GM18858 (cell line): ENCODE measurements around the gene ADAM8.
"Not testable (repeated sequence)": the region's sequence is repeated elsewhere in the genome, so short reads cannot be mapped to it uniquely, and the experiment has no call there.

Experiments used
- ATAC-seq: cut with Tn5 transposase; IDR thresholded peaks from one replicate; pipeline ENCODE4 v1.9.1; 2021; ENCODE audit not compliant: unreplicated experiment

ADAM8 gene

DNA sequence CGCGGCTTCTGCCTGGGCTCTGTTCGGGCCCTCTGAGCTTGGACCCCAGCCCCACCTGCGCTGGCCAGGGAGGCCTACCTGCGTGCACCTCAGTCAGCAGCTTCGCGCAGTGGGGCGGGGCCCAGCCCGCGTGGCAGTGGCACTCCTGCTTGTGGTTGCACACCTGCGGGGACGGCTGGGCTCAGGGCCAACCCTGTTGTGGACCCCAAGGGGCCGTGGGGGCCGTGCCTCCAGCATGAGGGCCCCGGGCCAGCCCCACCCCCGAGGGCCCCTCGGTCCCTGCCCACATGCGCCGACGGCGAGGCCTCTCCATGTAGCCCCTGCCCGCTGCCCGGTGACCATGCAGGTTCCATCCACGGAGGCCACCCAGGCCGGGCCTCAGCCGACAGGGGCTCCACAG lies 7.3 kb downstream of the ADAM8 start:
- ATAC-seq: no peak

GRCh38 chr10:133268532-133268931 lies 8.1 kb downstream of the ADAM8 start:
- no peak for ATAC-seq

DNA sequence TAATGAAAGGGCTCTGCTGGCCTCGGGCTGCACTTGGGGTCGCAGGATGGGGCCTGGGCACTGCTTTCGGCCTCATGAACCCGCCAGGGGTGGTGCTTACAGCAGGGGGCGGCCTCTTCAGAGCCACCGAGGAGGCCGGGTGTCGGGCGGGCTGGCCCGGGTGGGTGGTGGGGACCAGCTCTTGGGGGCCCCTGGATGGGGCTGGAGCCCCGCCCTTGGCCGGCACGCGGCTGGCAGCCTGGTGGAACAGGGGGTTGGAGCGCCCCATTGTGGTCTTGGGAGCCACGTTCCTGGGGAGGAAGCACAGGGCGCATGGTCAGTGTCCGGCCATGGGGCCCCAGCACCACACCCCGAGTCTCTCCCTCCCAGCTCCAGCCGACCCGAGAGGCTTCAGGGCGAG lies 8.8 kb downstream of the ADAM8 start:
- ATAC-seq: no peak

DNA sequence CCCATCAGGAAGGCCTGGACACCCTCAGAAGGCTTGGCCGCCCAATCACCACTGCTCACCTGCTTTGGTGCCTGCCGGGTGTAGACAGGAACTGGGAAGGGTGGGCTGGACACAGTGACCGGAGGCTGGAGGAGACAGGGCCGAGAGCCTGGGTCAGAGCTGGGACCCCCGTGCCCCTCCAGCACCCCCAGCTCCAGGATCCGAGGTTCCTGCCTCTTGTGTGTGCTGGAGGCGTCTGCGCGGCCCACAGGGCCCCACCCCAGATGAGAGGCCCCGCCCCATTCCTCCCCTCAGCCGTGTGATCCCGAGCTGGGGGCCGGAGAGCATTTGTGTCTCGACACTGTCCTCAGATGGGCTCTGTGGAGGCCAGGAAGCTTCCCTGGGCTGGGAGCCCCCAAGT lies 9.4 kb downstream of the ADAM8 start:
- ATAC-seq: no peak

- no peak for ATAC-seq
These were observed 10.4 kb downstream of the ADAM8 start for GRCh38 chr10:133266056-133266795.

DNA sequence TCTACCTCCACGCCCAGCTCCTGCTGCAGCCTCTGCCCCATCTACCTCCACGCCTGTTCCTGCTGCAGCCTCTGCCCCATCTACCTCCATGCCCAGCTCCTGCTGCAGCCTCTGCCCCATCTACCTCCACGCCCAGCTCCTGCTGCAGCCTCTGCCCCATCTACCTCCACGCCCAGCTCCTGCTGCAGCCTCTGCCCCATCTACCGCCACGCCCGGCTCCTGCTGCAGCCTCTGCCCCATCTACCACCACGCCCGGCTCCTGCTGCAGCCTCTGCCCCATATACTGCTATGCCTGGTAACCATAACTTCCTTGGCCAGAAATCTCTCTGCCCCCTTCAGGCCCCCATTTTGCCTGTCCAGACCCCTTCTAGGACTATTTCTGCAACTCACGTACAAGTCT lies 11.6 kb downstream of the ADAM8 start:
- not testable (repeated sequence) for ATAC-seq

GRCh38 chr10:133264461-133264860 lies 12.2 kb downstream of the ADAM8 start:
- no peak for ATAC-seq

DNA sequence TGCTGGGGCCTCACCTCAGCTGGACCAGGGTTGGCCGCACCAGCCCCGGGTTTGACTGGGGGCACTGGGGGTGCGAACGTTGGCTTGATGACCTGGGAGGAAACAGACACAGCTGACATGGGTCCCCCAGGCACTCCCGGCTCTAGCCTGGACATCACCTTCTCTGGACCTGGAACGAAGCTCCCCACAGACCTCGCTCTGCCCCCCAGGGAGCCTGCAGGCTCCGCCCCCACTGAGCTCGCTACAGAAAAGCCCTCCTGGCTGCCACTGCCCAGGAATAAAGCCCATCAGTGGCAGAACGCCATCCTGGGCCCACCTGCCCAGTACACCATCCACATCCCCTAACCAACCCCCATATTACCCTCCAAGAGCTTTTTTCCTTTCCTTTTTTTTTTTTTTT lies 13.0 kb downstream of the ADAM8 start:
- no peak for ATAC-seq

- ATAC-seq: no peak
These were observed 14.0 kb downstream of the ADAM8 start for GRCh38 chr10:133262696-133263095.

DNA sequence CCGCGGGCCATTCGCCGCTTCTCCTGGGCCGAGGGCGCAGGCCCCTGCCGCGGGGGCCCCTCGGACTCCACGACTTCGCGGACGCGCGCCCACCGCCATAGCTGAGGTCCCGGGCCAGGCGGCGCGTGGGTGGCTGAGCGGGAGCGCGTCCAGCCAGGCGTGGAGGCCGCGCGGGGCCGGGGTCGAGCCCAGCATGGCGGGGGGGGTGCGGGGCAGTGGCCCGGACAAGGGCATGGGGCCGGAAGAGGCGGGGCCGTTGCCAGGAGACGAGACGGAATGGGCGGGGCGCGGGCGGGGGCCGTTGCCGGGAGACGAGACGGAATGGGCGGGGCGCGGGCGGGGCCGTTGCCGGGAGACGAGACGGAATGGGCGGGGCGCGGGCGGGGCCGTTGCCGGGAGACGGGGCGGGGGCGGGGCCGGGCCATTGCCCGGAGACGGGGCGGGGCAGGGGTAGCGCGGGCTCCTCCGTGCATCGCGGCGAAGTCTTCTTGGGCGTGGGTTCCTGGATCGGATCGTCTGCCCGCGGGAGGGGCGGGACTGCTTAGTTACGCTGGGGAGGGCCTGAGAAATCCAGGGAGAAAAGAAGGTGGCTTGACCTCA lies 14.8 kb downstream of the ADAM8 start:
- ATAC-seq: peak; percentile 27

- ATAC-seq: peak; percentile 37
These were observed 15.6 kb downstream of the ADAM8 start for GRCh38 chr10:133260895-133261725.

DNA sequence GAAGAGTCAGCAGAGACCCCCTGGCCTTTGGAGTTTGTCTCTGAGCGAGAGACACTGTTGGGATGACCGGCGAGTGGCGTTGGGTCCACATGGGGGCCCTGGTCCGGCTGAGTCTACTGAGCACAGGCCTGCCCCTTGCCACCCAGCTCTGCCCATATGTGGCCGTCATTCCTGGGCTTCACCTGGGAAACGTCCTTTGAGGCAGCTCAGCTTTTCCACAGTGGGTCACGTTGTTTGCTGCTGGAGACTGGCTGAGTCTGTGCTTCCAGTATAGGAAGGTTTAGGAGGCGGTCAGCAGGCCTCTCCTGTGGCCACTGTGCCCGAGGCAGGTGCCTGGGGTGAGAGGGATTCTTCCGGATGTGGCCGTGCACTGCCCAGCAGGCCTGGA lies 17.1 kb downstream of the ADAM8 start:
- ATAC-seq: no peak

GRCh38 chr10:133258818-133259601 lies 17.7 kb downstream of the ADAM8 start:
- no peak for ATAC-seq

DNA sequence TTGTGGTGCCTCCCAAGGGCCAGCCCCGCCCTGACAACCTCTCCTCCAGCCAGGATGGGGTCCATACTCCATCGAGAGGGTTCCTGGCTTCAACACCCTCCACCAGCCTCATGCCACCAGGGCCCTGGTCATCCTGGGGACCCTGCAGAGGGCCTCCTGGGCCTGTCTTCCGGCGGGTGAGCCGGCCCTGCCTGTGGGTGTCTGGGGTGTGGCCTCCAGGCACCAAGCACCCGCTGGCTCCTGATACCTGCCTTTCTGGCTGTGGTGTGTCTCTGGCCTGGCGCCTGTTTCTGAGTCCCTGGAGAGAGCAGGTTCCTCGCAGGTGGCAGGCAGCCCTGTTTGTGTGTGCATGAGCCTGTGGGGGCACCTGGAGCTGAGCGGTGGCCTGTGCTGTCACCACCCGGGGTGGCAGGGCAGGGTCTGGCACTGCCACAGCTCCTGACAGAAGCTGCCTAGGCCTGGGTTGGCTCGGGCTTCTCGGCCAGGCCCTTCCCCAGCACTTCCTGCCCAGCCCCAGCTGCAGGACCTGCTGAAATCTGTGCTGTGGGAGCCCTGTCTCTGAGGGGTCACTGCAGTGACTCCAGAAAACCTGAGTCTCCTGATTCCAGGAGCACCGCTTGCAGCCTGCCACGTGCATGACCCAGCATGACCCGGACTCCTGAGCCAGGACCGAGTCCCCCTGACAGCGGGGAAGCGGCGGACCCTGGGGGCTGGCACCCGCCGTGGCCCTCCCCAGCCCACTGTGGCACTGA lies 18.4 kb downstream of the ADAM8 start:
- ATAC-seq: no peak

GRCh38 chr10:133257489-133258065 lies 19.1 kb downstream of the ADAM8 start:
- ATAC-seq: no peak

DNA sequence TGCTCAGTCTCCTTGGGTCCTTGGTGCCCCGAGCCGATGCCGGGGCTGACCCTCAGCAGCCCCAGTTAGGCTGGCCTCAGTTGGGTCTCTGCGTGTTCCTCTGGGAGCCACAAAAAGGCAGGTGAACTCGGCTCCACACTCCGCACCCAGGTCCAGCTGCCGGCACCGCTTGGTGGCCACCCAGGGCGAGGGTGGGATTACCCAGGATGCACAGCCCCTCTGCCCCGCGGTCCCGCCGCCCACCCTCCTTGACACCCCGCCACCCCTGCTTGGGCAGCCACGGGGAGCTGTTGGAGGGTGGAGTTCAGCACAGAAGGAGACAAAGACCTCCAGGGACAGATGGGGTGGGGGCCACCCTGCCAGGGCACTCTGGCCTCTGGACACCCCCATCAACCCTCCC lies 21.3 kb downstream of the ADAM8 start:
- no peak for ATAC-seq

- no peak for ATAC-seq
These were observed 22.1 kb downstream of the ADAM8 start for GRCh38 chr10:133254421-133255120.

- ATAC-seq: no peak
These were observed 23.2 kb downstream of the ADAM8 start for GRCh38 chr10:133253361-133253955.

DNA sequence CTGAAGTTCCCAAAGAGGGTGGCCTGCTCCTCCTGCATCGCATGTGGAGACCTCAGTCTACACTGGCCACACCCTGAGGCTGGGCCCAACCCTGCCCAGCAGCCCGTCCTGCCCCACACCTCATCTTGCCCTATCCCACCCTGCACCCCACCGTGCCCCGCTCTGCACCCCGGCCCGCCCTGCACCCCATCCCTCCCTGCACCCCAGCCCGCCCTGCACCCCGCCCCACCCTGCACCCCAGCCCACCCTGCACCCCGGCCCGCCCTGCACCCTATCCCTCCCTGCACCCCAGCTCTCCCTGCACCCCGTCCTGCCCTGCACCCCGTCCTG lies 24.5 kb downstream of the ADAM8 start:
- ATAC-seq: no peak
